Progenitor cell of endocrine pancreas (in vitro differentiated cells): Measurements from ENCODE around the gene HCN2. TPM values are rescaled to one million over a fixed set of nuclear protein-coding genes. Genes with fewer than 3 reads are reported as not detected.

Experiments used
- DNase-seq: peaks from one replicate; pipeline ENCODE4 v3.0.0; 2021; ENCODE audit warnings: low spot score; ENCODE audit not compliant: unreplicated experiment
- H3K27ac Mint-ChIP-seq: 2 replicates; pipeline ENCODE4 v1.8.0; 2021; ENCODE audit warnings: mild to moderate bottlenecking, moderate library complexity, mixed read lengths
- H3K27me3 Mint-ChIP-seq: 2 replicates; pipeline ENCODE4 v1.8.0; 2021; ENCODE audit warnings: mixed read lengths
- H3K36me3 Mint-ChIP-seq: 2 replicates; pipeline ENCODE4 v1.8.0; 2022; ENCODE audit warnings: mixed read lengths; ENCODE audit not compliant: insufficient read depth
- H3K4me1 Mint-ChIP-seq: 2 replicates; pipeline ENCODE4 v1.8.0; 2021; ENCODE audit warnings: low read depth, mixed read lengths
- H3K4me3 Mint-ChIP-seq: 2 replicates; pipeline ENCODE4 v1.8.0; 2021; ENCODE audit warnings: low read depth, mild to moderate bottlenecking, moderate library complexity, mixed read lengths
- H3K9me3 Mint-ChIP-seq: 2 replicates; pipeline ENCODE4 v1.8.0; 2021; ENCODE audit warnings: low read depth, mixed read lengths
- total RNA-seq: library from RNA; stranded (reverse); gene quantifications from 2 replicates; pipeline ENCODE4 v1.2.1, GENCODE V29; 2021
- TF ChIP-seq, protein P1 (sequence below): fragments of 200-600 bp; sonication (generic); IDR thresholded peaks from one replicate; pipeline ENCODE4 v1.5.0; 2021; ENCODE audit warnings: antibody characterized with exemption, mild to moderate bottlenecking; ENCODE audit not compliant: unreplicated experiment

The HCN2 gene
- total RNA-seq, 1 donor from 2014 or later = 0.34 TPM

DNA sequence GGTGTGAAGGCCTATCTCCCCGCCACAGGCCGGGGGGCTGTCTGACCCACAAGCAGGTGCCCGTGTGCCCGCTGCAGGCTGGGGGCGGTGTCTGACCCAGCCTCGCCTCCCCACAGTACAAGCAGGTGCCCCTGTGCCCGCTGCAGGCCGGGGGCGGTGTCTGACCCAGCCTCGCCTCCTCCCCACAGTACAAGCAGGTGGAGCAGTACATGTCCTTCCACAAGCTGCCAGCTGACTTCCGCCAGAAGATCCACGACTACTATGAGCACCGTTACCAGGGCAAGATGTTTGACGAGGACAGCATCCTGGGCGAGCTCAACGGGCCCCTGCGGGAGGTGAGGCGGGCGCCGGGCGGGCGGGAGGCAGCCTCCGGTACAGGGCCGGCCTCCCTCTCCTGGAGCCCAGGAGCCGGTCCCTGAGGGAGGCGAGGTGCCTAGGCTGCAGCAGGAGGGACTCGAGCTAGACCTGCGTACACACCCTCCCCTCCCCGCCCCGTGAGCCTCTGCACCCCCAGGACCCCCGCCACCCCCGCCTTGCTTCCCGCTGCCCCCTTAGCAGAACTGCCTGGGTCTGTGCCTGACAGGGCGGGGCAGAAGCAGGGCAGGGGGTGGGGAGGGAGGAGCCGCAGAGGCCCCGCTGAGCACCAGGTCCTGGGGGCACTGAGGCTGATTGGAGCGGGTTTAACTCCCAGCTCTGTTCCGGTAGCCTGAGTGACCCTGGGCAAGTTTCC, 20.6 kb downstream of the HCN2 start:
- Mint-ChIP-seq H3K9me3 (no peaks in the 10 kb centered on the region), H3K4me1 (no peaks in the 10 kb centered on the region), H3K4me3 (no peak overlapping the region), H3K27me3 (no peaks in the 10 kb centered on the region), H3K27ac (no peak overlapping the region), H3K36me3 (peaks cover 5% of the 10 kb centered on the region)
- DNase-seq = no peak
- TF ChIP-seq, protein P1, sequence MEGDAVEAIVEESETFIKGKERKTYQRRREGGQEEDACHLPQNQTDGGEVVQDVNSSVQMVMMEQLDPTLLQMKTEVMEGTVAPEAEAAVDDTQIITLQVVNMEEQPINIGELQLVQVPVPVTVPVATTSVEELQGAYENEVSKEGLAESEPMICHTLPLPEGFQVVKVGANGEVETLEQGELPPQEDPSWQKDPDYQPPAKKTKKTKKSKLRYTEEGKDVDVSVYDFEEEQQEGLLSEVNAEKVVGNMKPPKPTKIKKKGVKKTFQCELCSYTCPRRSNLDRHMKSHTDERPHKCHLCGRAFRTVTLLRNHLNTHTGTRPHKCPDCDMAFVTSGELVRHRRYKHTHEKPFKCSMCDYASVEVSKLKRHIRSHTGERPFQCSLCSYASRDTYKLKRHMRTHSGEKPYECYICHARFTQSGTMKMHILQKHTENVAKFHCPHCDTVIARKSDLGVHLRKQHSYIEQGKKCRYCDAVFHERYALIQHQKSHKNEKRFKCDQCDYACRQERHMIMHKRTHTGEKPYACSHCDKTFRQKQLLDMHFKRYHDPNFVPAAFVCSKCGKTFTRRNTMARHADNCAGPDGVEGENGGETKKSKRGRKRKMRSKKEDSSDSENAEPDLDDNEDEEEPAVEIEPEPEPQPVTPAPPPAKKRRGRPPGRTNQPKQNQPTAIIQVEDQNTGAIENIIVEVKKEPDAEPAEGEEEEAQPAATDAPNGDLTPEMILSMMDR = no peak

DNA sequence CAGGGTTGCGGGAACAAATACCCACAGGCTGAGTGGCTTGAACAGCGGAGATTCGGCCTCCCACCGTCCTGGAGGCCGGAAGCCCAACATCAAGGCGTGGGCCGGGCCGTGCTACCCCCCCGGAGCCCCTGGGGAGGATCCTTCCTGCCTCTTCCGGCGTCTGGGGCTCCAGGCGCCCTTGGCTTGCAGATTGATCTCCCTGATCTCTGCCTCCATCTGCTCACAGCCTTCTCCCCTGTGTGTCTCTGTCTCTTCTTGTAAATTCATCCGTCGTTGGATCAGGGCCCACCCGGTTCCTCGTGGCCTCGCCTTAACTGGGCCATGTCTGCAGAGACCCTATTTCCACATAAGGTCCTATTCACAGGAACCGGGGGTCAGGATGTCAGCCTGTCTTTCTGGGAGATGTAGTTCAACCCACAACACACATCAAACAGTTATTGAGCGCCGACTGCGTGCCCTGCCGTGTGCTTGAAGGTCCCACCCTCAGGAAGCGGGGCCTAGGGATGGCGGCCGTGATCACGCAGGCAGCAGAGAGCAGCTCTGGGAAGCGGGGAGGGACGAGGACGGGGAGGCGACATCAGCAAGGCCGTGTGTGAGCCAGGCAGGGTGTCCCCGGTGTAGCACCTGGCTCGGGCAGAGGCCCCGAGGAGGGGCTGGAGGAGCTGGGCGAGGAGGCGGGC, 21.3 kb downstream of the HCN2 start:
- TF ChIP-seq, protein P1 = no peak
- no peaks in the 10 kb centered on the region for H3K4me1 Mint-ChIP-seq
- no peak overlapping the region for H3K4me3 Mint-ChIP-seq
- H3K9me3 Mint-ChIP-seq = no peaks in the 10 kb centered on the region
- peaks cover 9% of the 10 kb centered on the region for H3K36me3 Mint-ChIP-seq
- no peak overlapping the region for H3K27ac Mint-ChIP-seq
- no peaks in the 10 kb centered on the region for H3K27me3 Mint-ChIP-seq
- DNase-seq = no peak

DNA sequence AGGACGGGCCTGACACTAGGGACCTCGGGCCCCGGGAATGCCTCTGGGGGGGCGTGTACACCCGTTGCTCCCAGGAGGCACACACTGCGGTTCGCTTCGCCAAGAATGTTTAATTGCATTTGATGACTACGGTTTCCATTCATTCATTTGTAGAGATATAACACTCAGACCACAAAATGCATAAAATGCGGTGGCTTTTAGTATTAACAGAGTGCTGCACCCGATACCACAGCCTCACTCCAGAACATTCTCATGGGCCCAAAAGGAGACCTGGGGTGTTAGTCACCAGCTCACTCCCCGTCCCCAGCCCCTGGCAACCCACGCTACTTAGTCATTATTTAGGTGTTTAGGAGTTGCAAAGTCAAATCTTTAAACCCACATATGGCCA, 21.8 kb downstream of the HCN2 start:
- TF ChIP-seq, protein P1 = no peak
- Mint-ChIP-seq H3K9me3 (no peaks in the 10 kb centered on the region), H3K27me3 (no peaks in the 10 kb centered on the region), H3K4me1 (no peaks in the 10 kb centered on the region), H3K36me3 (peaks cover 9% of the 10 kb centered on the region), H3K4me3 (no peak overlapping the region), H3K27ac (no peak overlapping the region)
- DNase-seq = no peak

DNA sequence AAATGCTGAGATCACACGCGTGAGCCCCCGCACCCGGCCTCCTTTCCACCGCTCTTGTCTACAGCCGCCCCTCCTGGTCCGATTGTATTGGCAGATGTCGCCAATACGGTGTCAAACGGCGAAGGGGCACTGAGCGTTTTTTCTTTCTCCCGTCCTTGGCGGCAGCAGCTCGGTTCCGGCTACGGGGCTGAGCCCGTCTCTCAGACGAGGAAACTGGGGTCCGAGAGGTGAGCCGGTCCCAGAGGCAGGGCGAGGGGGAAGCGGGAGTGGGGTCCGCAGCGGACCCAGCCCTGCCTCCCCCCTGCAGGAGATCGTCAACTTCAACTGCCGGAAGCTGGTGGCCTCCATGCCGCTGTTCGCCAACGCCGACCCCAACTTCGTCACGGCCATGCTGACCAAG, 23.3 kb downstream of the HCN2 start:
- no peak for DNase-seq
- TF ChIP-seq, protein P1 = no peak
- Mint-ChIP-seq H3K4me3 (no peak overlapping the region), H3K4me1 (no peaks in the 10 kb centered on the region), H3K27ac (no peak overlapping the region), H3K9me3 (no peaks in the 10 kb centered on the region), H3K36me3 (peaks cover 12% of the 10 kb centered on the region), H3K27me3 (no peaks in the 10 kb centered on the region)

DNA sequence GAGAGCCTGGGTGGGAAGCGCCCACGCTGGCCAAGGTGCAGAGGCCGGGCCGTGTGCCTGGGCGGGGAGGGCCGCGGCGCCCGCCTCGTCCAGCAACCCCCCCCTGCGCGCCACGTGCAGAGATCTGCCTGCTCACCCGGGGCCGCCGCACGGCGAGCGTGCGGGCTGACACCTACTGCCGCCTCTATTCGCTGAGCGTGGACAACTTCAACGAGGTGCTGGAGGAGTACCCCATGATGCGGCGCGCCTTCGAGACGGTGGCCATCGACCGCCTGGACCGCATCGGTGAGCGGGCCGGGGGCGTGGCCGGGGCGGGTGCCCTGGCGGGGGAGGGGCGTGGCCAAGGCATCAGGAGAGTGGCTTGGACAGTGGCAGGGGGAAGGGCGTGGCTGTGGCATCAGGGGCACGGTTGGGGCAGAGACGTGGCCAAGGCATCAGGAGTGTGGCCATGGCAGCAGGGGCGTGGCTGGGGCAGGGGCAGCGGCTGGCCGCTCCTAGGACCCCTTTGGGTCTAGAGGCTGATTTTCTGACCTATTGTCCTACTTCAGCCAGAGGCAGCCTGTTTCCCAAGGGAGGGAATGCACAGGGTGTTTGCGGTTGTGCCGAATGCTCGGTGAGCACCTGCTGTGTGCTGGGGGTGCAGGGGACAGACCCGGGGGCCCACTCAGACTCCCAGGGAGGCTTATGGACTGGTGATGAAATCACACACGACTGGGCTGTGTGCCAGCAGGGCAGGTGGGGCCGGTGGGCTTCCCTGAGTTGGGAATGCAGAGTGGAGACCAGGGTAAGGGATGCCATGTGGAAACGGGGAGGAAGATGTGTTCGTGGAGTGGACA, 24.3 kb downstream of the HCN2 start:
- H3K4me1 Mint-ChIP-seq = no peaks in the 10 kb centered on the region
- no peak overlapping the region for H3K27ac Mint-ChIP-seq
- peaks cover 14% of the 10 kb centered on the region for H3K36me3 Mint-ChIP-seq
- TF ChIP-seq, protein P1 = no peak
- DNase-seq = no peak
- H3K9me3 Mint-ChIP-seq = no peaks in the 10 kb centered on the region
- H3K4me3 Mint-ChIP-seq = no peak overlapping the region
- no peaks in the 10 kb centered on the region for H3K27me3 Mint-ChIP-seq
